ENCODE measurements around the gene NFYA. TPM values are rescaled to one million over a fixed set of nuclear protein-coding genes. Genes with fewer than 3 reads are reported as not detected.
"Not testable (repeated sequence)": the region's sequence is repeated elsewhere in the genome, so short reads cannot be mapped to it uniquely, and the experiment has no call there.

Gene NFYA
- total RNA-seq, 6 experiments from 2014 or later = 6.4 to 11.7 (median 7.7) TPM

DNA sequence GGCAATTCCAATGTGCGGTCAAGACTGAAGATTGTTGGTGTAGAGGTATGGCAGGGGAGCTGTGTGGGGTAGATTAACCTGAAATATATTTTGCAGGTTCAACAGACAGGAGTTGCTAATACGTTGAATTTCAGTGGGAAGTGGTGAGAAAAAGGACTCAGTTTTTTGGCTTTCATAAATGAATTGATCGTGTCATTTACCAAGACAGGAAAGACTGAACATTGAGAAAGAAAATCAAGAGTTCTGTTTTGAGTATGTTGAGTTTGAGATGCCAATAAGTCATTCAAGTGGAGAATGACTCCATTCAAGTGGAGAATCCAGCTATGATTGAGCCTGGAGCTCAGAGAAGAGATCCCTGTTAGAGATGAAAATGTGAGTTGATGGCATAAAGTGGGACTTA, 31.1 kb downstream of the NFYA start:
- WGBS (ENCODE audit: insufficient coverage, low coverage, low lambda C conversion rate, missing lambda C conversion rate) = 70% methylated on average over 3 of the region's 3 CpGs
- ATAC-seq = no peak
- H3K27me3 ChIP-seq = no peaks in the 10 kb centered on the region
- H3K4me1 ChIP-seq = no peaks in the 10 kb centered on the region
- no peak overlapping the region for H3K27ac ChIP-seq
- DNase-seq = no peak
- H3K9me3 ChIP-seq = no peaks in the 10 kb centered on the region
- TF ChIP-seq CTCF (IDR thresholded peaks at IDR 0.05) = no peak
- no peak for TF ChIP-seq POLR2A (IDR thresholded peaks at IDR 0.05)
- H3K4me3 ChIP-seq = no peak overlapping the region
- intact Hi-C loops (cut with DNase I) = no loop called here
- peaks cover 0 to 16% (median 6%) of the 10 kb centered on the region in 4 donors for H3K36me3 ChIP-seq

GRCh38 chr6:41111017-41111416, 38.2 kb downstream of the NFYA start:
- TF ChIP-seq CTCF (IDR thresholded peaks at IDR 0.05) (no peak), POLR2A (IDR thresholded peaks at IDR 0.05) (no peak)
- 94% methylated on average over 3 of the region's 3 CpGs for WGBS (ENCODE audit: insufficient coverage, low coverage, low lambda C conversion rate, missing lambda C conversion rate)
- no peak overlapping the region for H3K27ac ChIP-seq
- H3K27me3 ChIP-seq = no peaks in the 10 kb centered on the region
- no peak overlapping the region for H3K4me3 ChIP-seq
- intact Hi-C loops (cut with DNase I) = no loop called here
- DNase-seq = no peak
- peaks cover 0 to 2% (median 0%) of the 10 kb centered on the region in 4 donors for H3K4me1 ChIP-seq
- ATAC-seq = no peak
- H3K36me3 ChIP-seq = no peaks in the 10 kb centered on the region
- H3K9me3 ChIP-seq = no peaks in the 10 kb centered on the region

- ATAC-seq; H3K4me1 ChIP-seq; H3K9me3 ChIP-seq; H3K36me3 ChIP-seq; H3K27me3 ChIP-seq; DNase-seq; H3K27ac ChIP-seq; intact Hi-C loops (cut with DNase I); H3K4me3 ChIP-seq: not testable (repeated sequence)
- 33% methylated on average over 1 of the region's 2 CpGs for WGBS (ENCODE audit: insufficient coverage, low coverage, low lambda C conversion rate, missing lambda C conversion rate)
Measured at GRCh38 chr6:41115027-41115426, 42.3 kb downstream of the NFYA start.

DNA sequence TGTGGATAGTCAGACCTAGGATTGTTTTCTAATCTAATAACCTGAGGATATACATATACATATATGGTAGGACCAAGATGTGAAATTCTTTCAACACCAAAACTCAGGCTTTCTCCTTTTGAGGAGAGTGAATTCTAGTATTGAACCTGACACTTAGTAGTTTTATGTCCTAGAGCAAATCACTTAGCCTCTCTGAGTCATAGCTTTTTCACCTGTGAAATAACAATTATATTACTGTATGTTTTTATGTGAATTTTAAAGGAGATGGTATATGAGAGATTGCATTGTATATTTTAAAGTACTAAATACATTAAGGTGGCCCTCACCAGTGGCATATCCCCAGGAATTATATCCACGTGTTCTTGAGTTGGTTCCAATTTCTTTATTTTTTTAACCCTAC, 46.7 kb downstream of the NFYA start:
- Histone ChIP-seq H3K27ac (no peak overlapping the region), H3K9me3 (no peaks in the 10 kb centered on the region), H3K4me3 (no peak overlapping the region), H3K27me3 (no peaks in the 10 kb centered on the region), H3K36me3 (peaks cover 0 to 7% (median 0%) of the 10 kb centered on the region in 4 donors), H3K4me1 (peaks cover 0 to 2% (median 0%) of the 10 kb centered on the region in 4 donors)
- WGBS (ENCODE audit: insufficient coverage, low coverage, low lambda C conversion rate, missing lambda C conversion rate) = 55% methylated on average over 1 of the region's 1 CpG
- DNase-seq (no peak), ATAC-seq (no peak)
- TF ChIP-seq POLR2A (IDR thresholded peaks at IDR 0.05) = no peak
- TF ChIP-seq CTCF (IDR thresholded peaks at IDR 0.05) = no peak
- intact Hi-C loops (cut with DNase I) = no loop called here

GRCh38 chr6:41120058-41120457, 47.3 kb downstream of the NFYA start:
- Histone ChIP-seq H3K4me3 (no peak overlapping the region), H3K27ac (no peak overlapping the region), H3K4me1 (peaks cover 0 to 1% (median 0%) of the 10 kb centered on the region in 4 donors), H3K27me3 (no peaks in the 10 kb centered on the region), H3K9me3 (no peaks in the 10 kb centered on the region), H3K36me3 (peaks cover 0 to 7% (median 0%) of the 10 kb centered on the region in 4 donors)
- ATAC-seq = no peak
- TF ChIP-seq POLR2A (IDR thresholded peaks at IDR 0.05) (no peak), CTCF (IDR thresholded peaks at IDR 0.05) (no peak)
- no CpG with 5 or more reads among the region's 1 CpG for WGBS (ENCODE audit: insufficient coverage, low coverage, low lambda C conversion rate, missing lambda C conversion rate)
- no peak for DNase-seq
- intact Hi-C loops (cut with DNase I) = no loop called here

All from right lobe of liver (tissue), 6 donors.